BJ (cell line): ENCODE results near the gene DCD. TPM values are rescaled to one million over a fixed set of nuclear protein-coding genes. Genes with fewer than 3 reads are reported as not detected.

Experiments
- CTCF ChIA-PET: fragments of 350-600 bp; formaldehyde crosslinking; extraction: SDS; loops from one replicate; lab custom pipeline; 2021; ENCODE audit warnings: antibody characterized with exemption, inconsistent platforms; lab: Yijun Ruan, JAX
- POLR2A ChIA-PET: fragments of 300-600 bp; sonication (Branson Sonifier 250); formaldehyde crosslinking; extraction: SDS; loops from one replicate; lab custom pipeline; 2021; ENCODE audit warnings: antibody characterized with exemption; lab: Charles Lee
- DNase-seq: peaks from one replicate; pipeline ENCODE4 v3.0.0-alpha.2; 2011; ENCODE audit warnings: low read depth
- H3K27me3 ChIP-seq: 2 replicates; pipeline ENCODE4 v1.6.0; 2011; ENCODE audit warnings: low read length; ENCODE audit not compliant: control insufficient read depth, insufficient read depth
- H3K36me3 ChIP-seq: 2 replicates; pipeline ENCODE4 v1.5.1; 2011; ENCODE audit warnings: low read length; ENCODE audit not compliant: control insufficient read depth, insufficient read depth
- H3K4me3 ChIP-seq: 2 replicates; pipeline ENCODE4 v1.5.1; 2011; ENCODE audit warnings: low read depth, mild to moderate bottlenecking, control low read depth, low read length
- polyA plus RNA-seq: library from polyadenylated mRNA; depleted of rRNA; stranded (reverse); fragments of >200 nt; gene quantifications from 2 replicates; pipeline ENCODE4 v1.2.3, GENCODE V29; 2011
- TF ChIP-seq, protein P1 (sequence below): IDR thresholded peaks from 2 replicates; pipeline ENCODE4 v1.5.1; 2011; ENCODE audit warnings: low read depth, mild to moderate bottlenecking, control low read depth, inconsistent platforms, low read length, moderate library complexity; ENCODE audit not compliant: insufficient read depth

DCD gene
- polyA plus RNA-seq, 1 experiment = not detected

DNA sequence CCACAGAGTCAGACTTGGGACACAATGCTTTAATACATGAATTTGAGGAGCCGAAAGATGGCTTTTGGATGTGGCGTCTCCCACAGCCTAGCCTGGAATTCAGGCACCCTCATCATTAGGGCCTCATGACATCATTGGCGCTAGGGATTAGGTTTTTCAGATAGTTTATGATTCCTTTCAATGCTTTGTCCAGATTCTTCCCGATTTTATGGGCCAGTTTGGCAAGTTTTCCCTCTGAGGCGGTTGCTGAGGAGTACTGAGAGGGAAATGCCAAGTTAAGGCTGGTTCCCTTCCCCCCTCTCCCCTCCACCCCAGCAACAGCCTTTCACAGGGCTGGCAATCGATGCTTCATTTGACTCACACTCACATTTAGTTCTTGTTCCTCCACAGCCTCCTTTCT, 40.0 kb downstream of the DCD start:
- Histone ChIP-seq H3K27me3 (no peaks in the 10 kb centered on the region; the same call in none of the 2 replicates), H3K36me3 (no peaks in the 10 kb centered on the region), H3K4me3 (no peak overlapping the region)
- TF ChIP-seq, protein P1, sequence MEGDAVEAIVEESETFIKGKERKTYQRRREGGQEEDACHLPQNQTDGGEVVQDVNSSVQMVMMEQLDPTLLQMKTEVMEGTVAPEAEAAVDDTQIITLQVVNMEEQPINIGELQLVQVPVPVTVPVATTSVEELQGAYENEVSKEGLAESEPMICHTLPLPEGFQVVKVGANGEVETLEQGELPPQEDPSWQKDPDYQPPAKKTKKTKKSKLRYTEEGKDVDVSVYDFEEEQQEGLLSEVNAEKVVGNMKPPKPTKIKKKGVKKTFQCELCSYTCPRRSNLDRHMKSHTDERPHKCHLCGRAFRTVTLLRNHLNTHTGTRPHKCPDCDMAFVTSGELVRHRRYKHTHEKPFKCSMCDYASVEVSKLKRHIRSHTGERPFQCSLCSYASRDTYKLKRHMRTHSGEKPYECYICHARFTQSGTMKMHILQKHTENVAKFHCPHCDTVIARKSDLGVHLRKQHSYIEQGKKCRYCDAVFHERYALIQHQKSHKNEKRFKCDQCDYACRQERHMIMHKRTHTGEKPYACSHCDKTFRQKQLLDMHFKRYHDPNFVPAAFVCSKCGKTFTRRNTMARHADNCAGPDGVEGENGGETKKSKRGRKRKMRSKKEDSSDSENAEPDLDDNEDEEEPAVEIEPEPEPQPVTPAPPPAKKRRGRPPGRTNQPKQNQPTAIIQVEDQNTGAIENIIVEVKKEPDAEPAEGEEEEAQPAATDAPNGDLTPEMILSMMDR = no peak
- ChIA-PET CTCF (interaction anchor here (1.3 to 4.0 kb wide), 3 partner anchors 8 to 28 kb away, joined by 4 to 15 read pairs (median 7); no protein-coding TSS in a partner anchor), POLR2A (no interaction called here)
- DNase-seq = no peak

DNA sequence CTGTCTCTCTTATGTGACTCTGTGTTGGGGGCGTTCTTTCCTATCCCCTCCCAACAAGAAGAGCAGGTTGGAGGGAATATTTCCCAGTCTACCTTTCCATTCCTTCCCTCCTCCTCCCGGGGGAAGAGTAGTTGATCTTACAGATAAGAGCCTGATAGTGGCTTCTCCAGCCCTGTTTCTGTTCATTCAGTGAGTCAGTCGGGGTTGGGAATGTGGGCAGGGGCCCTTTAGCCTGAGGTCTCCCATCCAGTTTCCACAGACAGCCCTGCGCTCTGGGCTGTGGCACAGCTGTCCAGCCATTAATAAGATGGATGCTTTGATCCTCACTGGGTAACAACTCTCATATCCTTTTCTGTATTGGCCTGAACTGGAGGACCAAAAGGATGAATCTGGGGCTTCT, 41.6 kb downstream of the DCD start:
- H3K4me3 ChIP-seq = no peak overlapping the region
- DNase-seq = no peak
- peaks cover 1% of the 10 kb centered on the region for H3K27me3 ChIP-seq
- ChIA-PET CTCF (interaction anchor here (2.4 to 4.0 kb wide), 2 partner anchors 10 to 27 kb away, joined by 11 to 15 read pairs; no protein-coding TSS in a partner anchor), POLR2A (no interaction called here)
- TF ChIP-seq, protein P1 = no peak
- no peaks in the 10 kb centered on the region for H3K36me3 ChIP-seq

DNA sequence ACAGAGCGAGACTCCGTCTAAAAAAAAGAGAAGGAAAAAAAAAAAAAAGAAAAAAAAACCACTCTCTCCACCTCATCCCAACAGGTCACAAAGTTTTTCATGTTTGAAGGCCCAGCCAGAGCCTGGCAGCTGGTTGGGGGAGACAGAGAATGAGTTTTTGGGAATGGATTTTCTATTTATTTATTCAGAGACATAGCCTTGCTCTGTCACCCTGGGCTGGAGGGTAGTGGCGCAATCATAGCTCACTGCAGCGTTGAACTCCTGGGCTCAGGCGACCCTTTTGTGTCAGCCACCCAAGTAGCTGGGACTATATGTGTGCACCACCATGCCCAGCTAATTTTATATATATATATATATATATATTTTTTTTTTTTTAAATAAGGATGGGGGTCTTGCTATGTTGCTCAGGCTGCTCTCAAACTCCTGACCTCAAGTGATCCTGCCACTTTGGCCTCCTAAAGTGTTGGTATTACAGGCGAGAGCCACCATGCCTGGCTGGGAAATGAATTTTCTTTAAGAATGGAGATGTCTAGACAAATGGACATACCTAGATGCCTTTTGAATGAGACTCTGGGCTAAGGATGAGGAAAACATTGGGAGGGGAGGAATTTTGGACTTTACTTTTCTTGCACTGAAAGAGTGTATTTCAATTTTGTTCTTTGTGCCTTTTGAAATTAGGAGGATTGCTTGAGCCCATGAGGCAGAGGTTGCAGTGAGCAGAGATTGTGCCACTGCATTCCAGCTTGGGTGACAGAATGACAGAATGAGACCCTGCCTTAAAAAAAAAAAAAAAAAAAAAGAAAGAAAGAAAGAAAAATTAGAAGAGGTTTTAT, 42.8 kb downstream of the DCD start:
- ChIA-PET POLR2A (interaction anchor here (0.6 kb wide), 1 partner anchor 40 kb away, joined by 3 read pairs; no protein-coding TSS in a partner anchor), CTCF (interaction anchor here (0.5 to 2.4 kb wide), 3 partner anchors 9 to 210 kb away, joined by 3 to 11 read pairs (median 3); no protein-coding TSS in a partner anchor)
- peaks cover 1% of the 10 kb centered on the region for H3K27me3 ChIP-seq
- no peak overlapping the region for H3K4me3 ChIP-seq
- TF ChIP-seq, protein P1 = no peak
- H3K36me3 ChIP-seq = no peaks in the 10 kb centered on the region
- no peak for DNase-seq

DNA sequence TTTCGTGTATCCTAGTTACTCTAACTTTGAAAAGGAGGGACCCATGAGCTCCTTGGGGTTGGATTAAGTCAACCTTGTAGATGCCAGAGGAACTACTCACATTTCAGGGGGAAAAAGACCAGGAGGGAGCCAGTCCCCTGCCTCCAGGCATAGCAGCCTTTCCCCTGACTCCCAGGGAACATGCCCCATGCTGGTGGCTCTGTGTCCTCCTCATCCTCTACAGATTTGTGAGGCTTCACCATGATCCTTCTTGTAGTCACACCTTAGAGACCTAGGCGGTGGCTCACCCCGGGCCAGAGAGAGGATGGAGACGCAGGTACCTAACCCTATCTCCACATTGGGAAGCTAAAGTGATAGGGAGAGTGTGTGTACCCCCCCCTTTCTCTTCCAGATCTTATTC, 43.7 kb downstream of the DCD start:
- H3K27me3 ChIP-seq = peaks cover 1% of the 10 kb centered on the region
- ChIA-PET POLR2A (no interaction called here), CTCF (interaction anchor here (0.7 to 1.1 kb wide), 4 partner anchors 9 to 15 kb away, joined by 3 to 7 read pairs (median 3); no protein-coding TSS in a partner anchor)

More for the DNA sequence above, 43.7 kb downstream of the DCD start:
- Histone ChIP-seq H3K4me3 (no peak overlapping the region), H3K36me3 (no peaks in the 10 kb centered on the region)
- TF ChIP-seq, protein P1 = no peak
- no peak for DNase-seq
